ENCODE results near the gene REC8.

REC8 gene

GRCh38 chr14:24171422-24172260 is at the start of gene REC8:
Gene REC8 (plus strand): TSS chr14:24172080. CDS start chr14:24172553, 473 bp downstream.
- DNase-seq, result no peak

- DNase-seq, result no peak
Observed at GRCh38 chr14:24122416-24122815, 49.5 kb upstream of the REC8 start.

GRCh38 chr14:24122898-24123297 is 49.0 kb upstream of the REC8 start:
- DNase-seq, result no peak

GRCh38 chr14:24123424-24124417 is 48.2 kb upstream of the REC8 start:
- DNase-seq, result no peak

- no peak for DNase-seq
Observed at GRCh38 chr14:24126939-24127338, 44.9 kb upstream of the REC8 start.

- DNase-seq, result no peak
Observed at GRCh38 chr14:24127673-24128072, 44.2 kb upstream of the REC8 start.

- DNase-seq, result no peak
Observed at GRCh38 chr14:24129410-24129998, 42.4 kb upstream of the REC8 start.

- no peak for DNase-seq
Observed at GRCh38 chr14:24130380-24130716, 41.5 kb upstream of the REC8 start, which contains the start of gene FITM1. Gene FITM1 (plus strand): TSS chr14:24130659. CDS start chr14:24131564, 905 bp downstream.

- no peak for DNase-seq
Observed at GRCh38 chr14:24130717-24131548, 40.9 kb upstream of the REC8 start.

GRCh38 chr14:24131549-24131966 is 40.3 kb upstream of the REC8 start:
- DNase-seq, result no peak

- DNase-seq, result no peak
Observed at GRCh38 chr14:24132061-24132685, 39.7 kb upstream of the REC8 start.

- no peak for DNase-seq
Observed at GRCh38 chr14:24132976-24133375, 38.9 kb upstream of the REC8 start.

GRCh38 chr14:24133735-24134134 is 38.1 kb upstream of the REC8 start:
- no peak for DNase-seq

GRCh38 chr14:24135584-24135833 is 36.4 kb upstream of the REC8 start:
- no peak for DNase-seq

GRCh38 chr14:24135834-24136683 is 35.8 kb upstream of the REC8 start, which contains the start of gene PSME1:
Gene PSME1 (plus strand): TSS chr14:24136194. CDS start chr14:24136263, 69 bp downstream.
- peak; percentile 91 for DNase-seq

GRCh38 chr14:24136684-24137528 is 35.0 kb upstream of the REC8 start:
- no peak for DNase-seq

GRCh38 chr14:24137529-24138395 is 34.1 kb upstream of the REC8 start:
- DNase-seq, result no peak

GRCh38 chr14:24138396-24139271 is 33.2 kb upstream of the REC8 start:
- DNase-seq, result no peak
